Measurements from ENCODE around the gene ADAMTS3.
A peak's percentile ranks its signal among the peaks of the same experiment; 100 is the strongest.

The ADAMTS3 gene

DNA sequence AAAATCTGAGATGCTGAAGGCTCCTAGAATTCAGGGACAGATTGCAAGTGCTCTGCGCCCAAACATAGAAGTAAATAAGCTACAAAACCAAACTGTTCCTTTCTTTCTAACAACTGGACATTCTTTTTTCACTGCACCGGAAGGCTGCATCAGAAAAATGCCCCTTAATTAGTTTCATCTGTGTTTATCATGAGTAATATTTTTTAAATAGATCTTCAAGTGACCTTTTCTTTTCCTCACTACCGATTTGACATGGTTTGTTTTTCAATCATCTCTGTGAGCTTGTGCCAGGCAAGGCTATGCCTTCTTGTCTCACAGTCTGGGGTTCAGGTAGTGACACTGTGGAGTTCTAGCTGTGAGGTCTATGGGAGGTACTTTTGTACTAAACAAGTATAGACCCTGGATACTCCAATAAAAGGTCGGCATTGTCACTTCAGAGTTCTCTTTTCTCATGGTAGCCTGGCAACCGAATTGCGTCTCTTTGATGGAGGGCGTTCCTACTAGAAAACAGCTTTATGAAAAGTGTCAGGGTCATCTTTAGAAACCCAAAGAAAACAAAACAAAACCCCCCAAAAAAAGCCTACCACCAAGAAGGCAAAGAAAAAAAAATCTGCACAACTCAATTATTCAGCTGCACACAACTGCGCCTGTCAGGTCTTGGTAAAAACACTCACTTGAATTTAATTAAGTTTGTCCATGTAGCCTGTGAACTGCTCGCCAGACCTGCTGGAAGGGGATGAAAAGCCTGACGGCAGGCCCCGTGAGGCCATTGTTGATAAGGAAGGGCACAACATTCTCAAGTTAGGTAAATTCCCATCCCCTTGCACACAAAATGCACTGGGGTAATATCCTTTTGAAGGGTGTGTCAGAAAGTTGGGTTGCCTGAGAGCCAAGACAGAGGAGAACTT lies 22.8 kb upstream of the ADAMTS3 start:
- TF ChIP-seq, protein P1, sequence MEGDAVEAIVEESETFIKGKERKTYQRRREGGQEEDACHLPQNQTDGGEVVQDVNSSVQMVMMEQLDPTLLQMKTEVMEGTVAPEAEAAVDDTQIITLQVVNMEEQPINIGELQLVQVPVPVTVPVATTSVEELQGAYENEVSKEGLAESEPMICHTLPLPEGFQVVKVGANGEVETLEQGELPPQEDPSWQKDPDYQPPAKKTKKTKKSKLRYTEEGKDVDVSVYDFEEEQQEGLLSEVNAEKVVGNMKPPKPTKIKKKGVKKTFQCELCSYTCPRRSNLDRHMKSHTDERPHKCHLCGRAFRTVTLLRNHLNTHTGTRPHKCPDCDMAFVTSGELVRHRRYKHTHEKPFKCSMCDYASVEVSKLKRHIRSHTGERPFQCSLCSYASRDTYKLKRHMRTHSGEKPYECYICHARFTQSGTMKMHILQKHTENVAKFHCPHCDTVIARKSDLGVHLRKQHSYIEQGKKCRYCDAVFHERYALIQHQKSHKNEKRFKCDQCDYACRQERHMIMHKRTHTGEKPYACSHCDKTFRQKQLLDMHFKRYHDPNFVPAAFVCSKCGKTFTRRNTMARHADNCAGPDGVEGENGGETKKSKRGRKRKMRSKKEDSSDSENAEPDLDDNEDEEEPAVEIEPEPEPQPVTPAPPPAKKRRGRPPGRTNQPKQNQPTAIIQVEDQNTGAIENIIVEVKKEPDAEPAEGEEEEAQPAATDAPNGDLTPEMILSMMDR (conservative IDR thresholded peaks at IDR 0.05; ENCODE audit: low read depth), result no peak
- CTCF ChIA-PET, result no interaction called here
- no peak overlapping the region for H3K27ac ChIP-seq
- POLR2A ChIA-PET (ENCODE audit: low non-redundant PET), result no interaction called here
- no peak for DNase-seq (ENCODE audit: low spot score)

DNA sequence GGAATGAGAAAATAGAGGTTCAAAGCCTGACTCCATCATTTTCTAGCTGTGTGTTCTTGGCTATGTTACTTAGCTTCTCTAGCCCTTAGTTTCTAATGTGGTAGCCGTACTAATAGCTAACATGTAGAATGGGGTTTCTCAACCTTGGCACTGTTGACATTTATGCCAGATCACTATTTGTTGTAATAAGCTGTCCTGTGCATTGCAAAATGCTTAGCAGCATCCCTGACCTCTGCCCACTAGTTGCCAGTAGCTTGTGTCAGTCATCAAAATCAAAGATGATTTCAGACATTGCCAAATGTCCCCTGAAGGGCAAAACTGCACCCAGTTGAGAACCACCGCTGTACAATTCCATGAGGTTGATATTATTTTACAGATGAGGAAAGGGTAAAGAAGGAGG lies 18.3 kb upstream of the ADAMTS3 start:
- ChIA-PET CTCF (interaction anchor here (0.6 kb wide), 1 partner anchor 809 kb away, joined by 4 read pairs; no protein-coding TSS in a partner anchor), POLR2A (ENCODE audit: low non-redundant PET) (no interaction called here)
- TF ChIP-seq, protein P1 (conservative IDR thresholded peaks at IDR 0.05; ENCODE audit: low read depth), result no peak
- DNase-seq (ENCODE audit: low spot score), result no peak
- no peak overlapping the region for H3K27ac ChIP-seq

DNA sequence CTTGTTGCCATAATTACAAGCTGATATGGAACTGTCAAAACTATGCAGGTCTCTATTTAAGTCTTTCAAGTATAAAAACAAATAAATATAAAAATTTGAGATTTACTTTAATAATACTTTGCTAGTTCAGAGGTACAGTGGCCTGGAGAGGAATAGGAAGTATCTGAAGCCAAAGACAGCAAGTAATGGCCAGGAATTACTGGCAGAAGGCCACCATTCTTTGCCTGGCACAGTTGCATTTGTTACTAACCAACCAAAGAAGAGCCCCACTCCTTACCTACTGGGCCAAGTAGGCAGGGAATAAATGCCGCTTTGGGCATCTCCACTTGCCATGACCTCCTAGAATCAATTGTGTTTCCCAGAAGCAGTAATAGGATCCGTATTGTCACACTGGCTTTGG lies 13.8 kb upstream of the ADAMTS3 start:
- no peak for DNase-seq (ENCODE audit: low spot score)
- ChIA-PET CTCF (interaction anchor here (0.6 kb wide), 1 partner anchor 392 kb away, joined by 3 read pairs; no protein-coding TSS in a partner anchor), POLR2A (ENCODE audit: low non-redundant PET) (no interaction called here)
- H3K27ac ChIP-seq, result no peak overlapping the region
- TF ChIP-seq, protein P1 (conservative IDR thresholded peaks at IDR 0.05; ENCODE audit: low read depth), result no peak

DNA sequence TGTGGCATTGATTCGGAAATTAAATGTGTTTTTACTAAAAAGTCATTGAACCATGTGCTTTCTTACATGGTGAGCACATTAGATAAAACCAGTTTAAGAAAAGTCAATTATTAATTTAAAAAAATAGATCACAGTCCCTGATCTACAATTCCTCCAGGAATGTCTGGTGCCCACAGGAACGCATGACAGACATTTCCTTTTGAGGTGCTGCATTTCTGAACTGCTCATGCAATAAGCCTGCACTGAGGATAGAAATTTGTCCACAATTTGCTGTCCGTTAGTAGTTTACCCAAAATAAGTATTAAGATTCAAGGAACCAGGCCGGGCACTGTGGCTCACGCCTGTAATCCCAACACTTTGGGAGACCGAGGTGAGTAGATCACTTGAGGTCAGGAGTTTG lies 8.2 kb upstream of the ADAMTS3 start:
- no peak overlapping the region for H3K27ac ChIP-seq
- ChIA-PET POLR2A (ENCODE audit: low non-redundant PET) (no interaction called here), CTCF (no interaction called here)
- DNase-seq (ENCODE audit: low spot score), result no peak
- TF ChIP-seq, protein P1 (conservative IDR thresholded peaks at IDR 0.05; ENCODE audit: low read depth), result no peak

DNA sequence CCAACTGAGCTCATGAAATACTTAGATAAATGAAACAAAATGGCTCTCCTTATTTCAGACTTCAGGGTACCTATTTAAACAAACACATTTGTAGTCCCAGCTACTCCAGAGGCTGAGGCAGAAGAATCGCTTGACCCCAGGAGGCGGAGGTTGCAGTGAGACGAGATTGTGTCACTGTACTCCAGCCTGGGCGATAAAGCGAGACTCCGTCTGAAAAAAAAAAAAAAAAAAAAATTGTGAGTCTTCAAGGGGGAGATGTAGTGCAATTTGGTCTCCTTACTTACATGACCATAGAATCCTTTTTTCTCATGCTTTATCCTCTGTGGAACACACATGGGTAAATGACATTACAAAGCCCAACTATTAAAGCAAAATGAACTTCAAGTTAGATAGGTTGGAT lies 2.3 kb upstream of the ADAMTS3 start:
- TF ChIP-seq, protein P1 (conservative IDR thresholded peaks at IDR 0.05; ENCODE audit: low read depth), result no peak

DNA sequence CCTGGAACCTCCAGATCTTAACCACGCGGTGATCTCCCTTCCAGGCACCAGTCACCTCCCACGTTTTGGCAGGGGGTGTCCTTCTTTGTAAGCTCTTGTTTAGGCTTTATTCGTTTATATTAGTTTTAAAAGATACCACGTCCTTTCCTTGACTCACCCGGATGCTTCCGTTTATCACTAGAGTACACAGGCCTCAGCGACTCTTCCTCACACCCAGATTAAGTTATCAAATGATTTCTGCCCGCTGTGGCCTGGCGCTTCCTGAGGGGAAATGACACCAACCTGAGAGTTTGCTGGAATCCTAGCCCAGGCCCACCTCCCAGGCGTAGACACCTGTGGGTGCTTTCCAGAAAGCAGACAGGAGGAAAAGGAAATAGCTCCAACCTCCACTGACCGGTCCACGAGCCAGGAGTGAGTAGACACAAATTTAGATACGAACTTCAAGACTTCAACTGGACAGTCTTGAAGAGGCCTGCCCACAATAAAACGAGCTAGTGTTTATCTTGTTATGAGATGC lies 756 bp upstream of the ADAMTS3 start:
- H3K27ac ChIP-seq, result no peak overlapping the region
- ChIA-PET CTCF (interaction anchor here (0.5 kb wide), 1 partner anchor 269 kb away, joined by 3 read pairs; no protein-coding TSS in a partner anchor), POLR2A (ENCODE audit: low non-redundant PET) (no interaction called here)
- TF ChIP-seq, protein P1 (conservative IDR thresholded peaks at IDR 0.05; ENCODE audit: low read depth), result no peak
- peak; percentile 2 for DNase-seq (ENCODE audit: low spot score)

More for the DNA sequence above, 2.3 kb upstream of the ADAMTS3 start:
- H3K27ac ChIP-seq, result no peak overlapping the region
- DNase-seq (ENCODE audit: low spot score), result no peak
- ChIA-PET CTCF (no interaction called here), POLR2A (ENCODE audit: low non-redundant PET) (interaction anchor here (0.7 kb wide), 1 partner anchor 11 kb away, joined by 9 read pairs; no protein-coding TSS in a partner anchor)
